Spleen (tissue), 7 donors: Measurements from ENCODE around the gene CPED1.

Experiments
- POLR2A ChIP-seq, 3 donors: fragments of 450-650 bp; IDR thresholded peaks; one replicate each; pipeline ENCODE4 v1.5.1; 2017; ENCODE audit warnings: antibody characterized with exemption in 3 of 3, mild to moderate bottlenecking in 1 of 3
- POLR2AphosphoS5 ChIP-seq, 3 donors: sonication (generic); formaldehyde crosslinking; IDR thresholded peaks; one replicate each; pipeline ENCODE4 v1.5.1; 2017; ENCODE audit warnings: antibody characterized with exemption in 3 of 3
- TF ChIP-seq, protein P1 (sequence below), 11 experiments: fragments of 200-600 bp in 7 of 11; fragments of 450-650 bp in 4 of 11; sonication (generic) in 4 of 11; IDR thresholded peaks in 8 of 11; conservative IDR thresholded peaks in 3 of 11; 1 replicate in 7 of 11; 2 replicates in 4 of 11; pipeline versions ENCODE4 v1.4.0 to v1.8.0; 2016 to 2021; ENCODE audit warnings: antibody characterized with exemption in 11 of 11, inconsistent platforms in 4 of 11, mild to moderate bottlenecking in 1 of 11
- donor health status: DM: no; HTN: no; CAD: no; lungs with moderate emphysema.
- donor health status: DM: no; HTN: no; CAD: no.
- donor health status: DM: no; HTN: no; CAD: no.

DNA sequence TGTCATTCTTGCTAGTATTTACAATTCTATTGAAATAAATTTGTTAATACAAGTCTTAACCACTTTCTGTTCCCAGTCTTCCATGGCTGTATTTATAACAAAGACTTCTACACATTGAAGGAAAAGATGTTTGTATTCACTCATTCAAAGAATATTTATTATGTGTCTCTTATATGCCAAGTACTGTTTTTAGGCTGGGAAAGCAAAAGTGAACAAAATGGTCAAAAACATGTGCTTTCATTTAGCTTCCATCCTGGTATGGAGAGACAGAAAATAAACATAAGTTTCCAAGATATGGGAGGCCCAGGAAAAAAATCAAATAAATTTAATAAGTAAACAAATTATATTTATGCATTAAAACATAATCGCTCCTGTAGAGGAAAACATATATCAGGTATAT is 22.9 kb downstream of the CPED1 start:
- no peak for TF ChIP-seq POLR2A (IDR thresholded peaks at IDR 0.05)
- TF ChIP-seq, protein P1, sequence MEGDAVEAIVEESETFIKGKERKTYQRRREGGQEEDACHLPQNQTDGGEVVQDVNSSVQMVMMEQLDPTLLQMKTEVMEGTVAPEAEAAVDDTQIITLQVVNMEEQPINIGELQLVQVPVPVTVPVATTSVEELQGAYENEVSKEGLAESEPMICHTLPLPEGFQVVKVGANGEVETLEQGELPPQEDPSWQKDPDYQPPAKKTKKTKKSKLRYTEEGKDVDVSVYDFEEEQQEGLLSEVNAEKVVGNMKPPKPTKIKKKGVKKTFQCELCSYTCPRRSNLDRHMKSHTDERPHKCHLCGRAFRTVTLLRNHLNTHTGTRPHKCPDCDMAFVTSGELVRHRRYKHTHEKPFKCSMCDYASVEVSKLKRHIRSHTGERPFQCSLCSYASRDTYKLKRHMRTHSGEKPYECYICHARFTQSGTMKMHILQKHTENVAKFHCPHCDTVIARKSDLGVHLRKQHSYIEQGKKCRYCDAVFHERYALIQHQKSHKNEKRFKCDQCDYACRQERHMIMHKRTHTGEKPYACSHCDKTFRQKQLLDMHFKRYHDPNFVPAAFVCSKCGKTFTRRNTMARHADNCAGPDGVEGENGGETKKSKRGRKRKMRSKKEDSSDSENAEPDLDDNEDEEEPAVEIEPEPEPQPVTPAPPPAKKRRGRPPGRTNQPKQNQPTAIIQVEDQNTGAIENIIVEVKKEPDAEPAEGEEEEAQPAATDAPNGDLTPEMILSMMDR (IDR thresholded peaks at IDR 0.05 in 8 of 11, conservative IDR thresholded peaks at IDR 0.05 in 3 of 11), result no peak
- TF ChIP-seq POLR2AphosphoS5 (IDR thresholded peaks at IDR 0.05), result no peak
